A549 treated with AZD9567 at 1 μM for 4 hours (cell line): Measurements from ENCODE around the gene RMDN2. TPM values are rescaled to one million over a fixed set of nuclear protein-coding genes. Genes with fewer than 3 reads are reported as not detected.

Experiments
- total RNA-seq: library from RNA; stranded (reverse); fragments of 200-300 nt; extraction: Qiagen RNA extraction; gene quantifications from 5 replicates; pipeline ENCODE4 v1.2.3, GENCODE V29; 2022; ENCODE audit not compliant: insufficient read depth

Gene RMDN2
- 4.6 to 11.7 TPM (median 5.4 TPM) in 5 replicates for total RNA-seq

GRCh38 chr2:37925063-37925897 is at the start of gene RMDN2:
Gene RMDN2 (plus strand): TSS chr2:37925287. CDS start chr2:37929278, 3,991 bp downstream.

Other genes with a start within 250 kb of the RMDN2 start
- 4.5 to 5.5 TPM (median 5.1 TPM) in 5 replicates for gene CYP1B1, start 150.9 kb downstream of the RMDN2 start, total RNA-seq